Heart right ventricle (tissue), 16 donors: ENCODE data around the gene MRGPRF. TPM values are rescaled to one million over a fixed set of nuclear protein-coding genes. Genes with fewer than 3 reads are reported as not detected.

Experiments
- ATAC-seq, 8 donors: fragments of 200-7000 bp; cut with Tn5 transposase; one replicate each; pipeline ENCODE4 v1.9.1; 2020; ENCODE audit warnings: mild to moderate bottlenecking in 8 of 8, moderate library complexity in 8 of 8, moderate number of reproducible peaks in 1 of 8
- DNase-seq, 2 donors: peaks; one replicate each; pipeline ENCODE4 v3.0.0-alpha.2; 2020
- H3K27ac ChIP-seq, 10 donors: fragments of 200-600 bp; sonication (generic) in 2 of 10; one replicate each; pipeline versions ENCODE4 v1.5.0 to v1.8.0; 2020 to 2022; ENCODE audit warnings: mild to moderate bottlenecking in 3 of 10
- H3K27me3 ChIP-seq, 7 donors: fragments of 200-600 bp; one replicate each; pipeline ENCODE4 v1.8.0; 2021 to 2022; ENCODE audit warnings: mild to moderate bottlenecking in 2 of 7
- H3K36me3 ChIP-seq, 9 donors: fragments of 200-600 bp; sonication (generic) in 1 of 9; one replicate each; pipeline versions ENCODE4 v1.5.0 to v1.8.0; 2020 to 2022; ENCODE audit warnings: mild to moderate bottlenecking in 2 of 9
- H3K4me1 ChIP-seq, 9 donors: fragments of 200-600 bp; sonication (generic) in 1 of 9; one replicate each; pipeline versions ENCODE4 v1.5.0 to v1.8.0; 2020 to 2022; ENCODE audit warnings: mild to moderate bottlenecking in 4 of 9
- H3K4me3 ChIP-seq, 10 donors: fragments of 200-600 bp; sonication (generic) in 2 of 10; one replicate each; pipeline versions ENCODE4 v1.5.0 to v1.8.0; 2020 to 2022; ENCODE audit warnings: mild to moderate bottlenecking in 7 of 10, moderate library complexity in 2 of 10
- H3K9me3 ChIP-seq, 11 donors: fragments of 200-600 bp in 10 of 11; sonication (generic) in 2 of 11; one replicate each; pipeline versions ENCODE4 v1.5.0 to v1.8.0; 2013 to 2022; ENCODE audit warnings: mild to moderate bottlenecking in 2 of 11, control low read depth in 1 of 11, moderate library complexity in 1 of 11
- WGBS, 2 donors: extraction: QIAGEN DNeasy Blood & Tissue Kit; methylation state at CpG; one replicate each; pipeline ENCODE4 v1.1.7; 2013; ENCODE audit warnings: inconsistent platforms in 1 of 2; 5-methylcytosine and 5-hydroxymethylcytosine counted together
- intact Hi-C, 10 donors: fragments of 100-400 bp; cut with DNase I; formaldehyde crosslinking; loops; one replicate each; pipeline versions ENCODE4 v1.11.1 to v1.14.2; 2022
- polyA plus RNA-seq, 2 donors: library from polyadenylated mRNA; stranded (reverse); fragments of 200-250 nt; gene quantifications; one replicate each; pipeline ENCODE4 v1.2.3, GENCODE V29; 2013
- total RNA-seq, 10 donors: library from RNA; stranded (reverse); fragmentation: NEBNext Ultra II Directional in 3 of 10; extraction: Animal tissue kit (Norgen Biotek cat#: 25700) in 3 of 10; gene quantifications; one replicate each; pipeline versions ENCODE4 v1.2.1 to v1.2.4, GENCODE V29; 2021 to 2023
- TF ChIP-seq, protein P1 (sequence below), 9 donors: fragments of 200-600 bp; sonication (generic) in 2 of 9; IDR thresholded peaks; one replicate each; pipeline versions ENCODE4 v1.5.0 to v1.8.0; 2021 to 2022; ENCODE audit warnings: antibody characterized with exemption in 9 of 9, mild to moderate bottlenecking in 5 of 9, moderate library complexity in 1 of 9
- donor health status: Arrhythmogenic right ventricular cardiomyopathy.
- donor health status: ischemic (EF 13 %, LVEDD 7.1; RV severe dilation, severe dysfunction).
- donor health status: healthy with polysubstance abuse.
- donor health status: DM: no; HTN: yes; CAD: no.
- donor health status: DM: no; HTN: no; CAD: no.
- donor health status: ischemic (EF 25% LVEDD 6.9; RV normal size, moderate dysfunction).
- donor health status: ischemic (EF 25% LVEDD 5.7; RV mildly dilated, moderate dysfunction).
- donor health status: healthy.
- donor health status: DM: yes; HTN: yes; CAD: no.
- donor health status: Ischemic cardiomyopathy.
- donor health status: ischemic (EF 35%, LVEDD 5.7; RV mildly dilated, moderate dysfunction).
- donor health status: nonischemic (EF 11% LVEDD 7.7; RV severe dilation, severe dysfunction).
- donor health status: DM: yes; HTN: yes; CAD: no.
- donor health status: PGD.
- donor health status: ischemic (EF 29% LVEDD 5.4; RV normal size, mild dysfunction).
- donor health status: nonischemic (EF 23%, LVEDD 6.1; RV moderate dilation, normal function).

Gene MRGPRF
- total and polyA plus RNA-seq, 12 donors: 0.98 to 10.7 (median 2.4) TPM

DNA sequence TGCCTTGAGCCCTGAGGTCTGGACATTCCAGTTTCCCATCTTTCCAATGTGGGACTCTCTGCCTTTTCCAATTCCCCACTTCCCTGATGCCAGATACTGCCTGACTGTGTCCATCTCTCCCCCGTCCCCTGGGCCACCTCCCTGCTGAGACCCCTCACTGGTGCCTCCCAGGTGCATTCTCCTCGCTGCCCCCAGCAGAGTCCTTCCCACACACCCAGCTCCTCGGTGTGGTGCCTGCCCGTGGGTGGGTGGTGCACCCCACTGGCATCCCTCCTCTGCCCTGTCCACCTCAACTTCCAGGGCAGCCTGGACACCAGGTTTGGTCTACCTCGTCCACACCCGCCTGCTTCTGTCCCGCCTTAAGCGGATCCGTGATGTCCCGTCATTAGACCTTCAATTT is 4.9 kb upstream of the MRGPRF start:
- 90 to 93% methylated on average over 10 of the region's 10 CpGs for WGBS, 2 donors
- no peaks in the 10 kb centered on the region for H3K9me3 ChIP-seq
- peaks cover 0 to 23% (median 14%) of the 10 kb centered on the region in 9 donors for H3K4me1 ChIP-seq
- H3K27me3 ChIP-seq: peaks cover 0 to 23% (median 13%) of the 10 kb centered on the region in 7 donors
- no peak for ATAC-seq
- no peak for DNase-seq
- H3K27ac ChIP-seq: no peak overlapping the region
- H3K36me3 ChIP-seq: no peaks in the 10 kb centered on the region
- intact Hi-C loops: no loop called here
- no peak overlapping the region for H3K4me3 ChIP-seq
- TF ChIP-seq, protein P1, sequence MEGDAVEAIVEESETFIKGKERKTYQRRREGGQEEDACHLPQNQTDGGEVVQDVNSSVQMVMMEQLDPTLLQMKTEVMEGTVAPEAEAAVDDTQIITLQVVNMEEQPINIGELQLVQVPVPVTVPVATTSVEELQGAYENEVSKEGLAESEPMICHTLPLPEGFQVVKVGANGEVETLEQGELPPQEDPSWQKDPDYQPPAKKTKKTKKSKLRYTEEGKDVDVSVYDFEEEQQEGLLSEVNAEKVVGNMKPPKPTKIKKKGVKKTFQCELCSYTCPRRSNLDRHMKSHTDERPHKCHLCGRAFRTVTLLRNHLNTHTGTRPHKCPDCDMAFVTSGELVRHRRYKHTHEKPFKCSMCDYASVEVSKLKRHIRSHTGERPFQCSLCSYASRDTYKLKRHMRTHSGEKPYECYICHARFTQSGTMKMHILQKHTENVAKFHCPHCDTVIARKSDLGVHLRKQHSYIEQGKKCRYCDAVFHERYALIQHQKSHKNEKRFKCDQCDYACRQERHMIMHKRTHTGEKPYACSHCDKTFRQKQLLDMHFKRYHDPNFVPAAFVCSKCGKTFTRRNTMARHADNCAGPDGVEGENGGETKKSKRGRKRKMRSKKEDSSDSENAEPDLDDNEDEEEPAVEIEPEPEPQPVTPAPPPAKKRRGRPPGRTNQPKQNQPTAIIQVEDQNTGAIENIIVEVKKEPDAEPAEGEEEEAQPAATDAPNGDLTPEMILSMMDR (IDR thresholded peaks at IDR 0.05): no peak

DNA sequence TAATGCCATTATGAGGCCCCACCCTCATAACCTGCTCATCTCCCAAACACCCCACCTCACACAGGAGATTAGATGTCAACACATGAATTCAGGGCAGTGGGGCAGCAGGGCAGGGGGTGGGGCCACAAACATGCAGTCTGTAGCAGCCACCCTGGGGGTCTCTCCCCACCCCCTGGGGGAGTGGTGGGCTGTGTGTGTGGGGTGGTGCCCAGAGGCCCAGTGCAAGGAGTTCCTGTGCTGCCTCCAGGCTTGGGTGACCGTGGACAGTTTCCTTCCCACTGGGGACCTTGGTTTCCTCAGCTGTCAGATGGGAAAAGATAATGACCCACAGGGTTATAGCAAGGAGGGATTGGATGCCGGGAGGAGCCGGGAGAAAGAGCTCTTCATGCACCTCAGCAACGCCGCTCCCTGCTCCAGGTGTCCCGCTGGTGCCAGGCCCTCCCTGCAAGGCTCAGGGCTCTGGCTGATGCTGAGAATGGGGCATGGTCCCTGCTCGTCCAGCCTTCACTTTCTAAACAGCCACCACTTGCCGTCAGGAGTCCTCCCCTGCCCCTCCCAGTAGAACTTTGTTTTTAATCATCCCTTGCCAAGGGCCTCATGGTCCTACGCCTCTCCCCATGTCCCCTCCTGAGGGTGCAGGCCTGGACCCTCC is 2.0 kb upstream of the MRGPRF start:
- Histone ChIP-seq H3K4me1 (peaks cover 5 to 47% (median 32%) of the 10 kb centered on the region in 9 donors), H3K27ac (peak overlapping the region in 8 of 10 donors; percentile 76 to 86 (median 80)), H3K36me3 (no peaks in the 10 kb centered on the region), H3K27me3 (peaks cover 0 to 52% (median 35%) of the 10 kb centered on the region in 7 donors), H3K4me3 (no peak overlapping the region), H3K9me3 (no peaks in the 10 kb centered on the region)
- ATAC-seq (no peak), DNase-seq (no peak)
- intact Hi-C loops: no loop called here
- TF ChIP-seq, protein P1 (IDR thresholded peaks at IDR 0.05): no peak
- 85 to 90% methylated on average over 9 of the region's 9 CpGs for WGBS, 2 donors

DNA sequence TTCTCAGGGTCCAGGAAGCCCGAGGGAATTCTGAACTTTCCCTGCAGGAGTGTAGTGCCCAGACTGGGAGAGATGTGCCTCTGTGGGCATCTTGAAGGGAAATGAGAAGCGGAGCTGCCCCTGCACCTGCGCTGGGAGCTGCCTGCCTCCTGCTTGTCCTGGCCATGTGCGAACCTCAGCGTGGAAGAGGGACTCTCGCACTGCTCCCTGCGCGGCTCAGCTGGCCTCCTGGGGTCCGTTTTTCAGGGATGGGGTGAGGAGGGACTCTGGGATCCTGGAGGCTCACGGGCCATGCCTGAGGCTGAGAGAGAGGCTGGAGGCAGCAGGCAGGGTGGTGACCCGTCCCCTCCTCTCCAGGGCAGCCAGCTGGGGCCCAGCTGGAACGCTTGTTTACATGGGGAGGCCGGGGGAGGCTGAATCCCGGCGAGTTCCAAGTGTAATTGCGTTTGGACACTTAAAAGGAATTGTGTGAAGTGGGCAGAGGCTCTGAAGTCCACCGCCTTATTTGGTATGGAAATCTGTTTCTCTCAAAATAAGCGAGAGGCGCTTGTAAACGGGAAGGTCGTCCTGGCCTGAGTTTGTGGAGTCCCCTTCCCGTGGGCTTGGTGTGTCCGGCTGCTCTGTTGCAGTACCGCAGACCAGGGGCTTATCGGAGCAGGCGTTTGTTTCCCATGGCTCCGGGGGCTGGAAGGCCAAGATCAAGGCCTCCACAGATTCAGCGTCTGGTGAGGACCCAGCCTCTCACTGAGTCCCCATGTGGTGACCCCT is 1.2 kb upstream of the MRGPRF start:
- DNase-seq (peak; percentile 61 to 80), ATAC-seq (peak in 7 of 8 donors; percentile 41 to 69 (median 60))
- H3K4me1 ChIP-seq: peaks cover 5 to 54% (median 34%) of the 10 kb centered on the region in 9 donors
- H3K27me3 ChIP-seq: peaks cover 0 to 54% (median 35%) of the 10 kb centered on the region in 7 donors
- TF ChIP-seq, protein P1 (IDR thresholded peaks at IDR 0.05): no peak
- no peaks in the 10 kb centered on the region for H3K36me3 ChIP-seq
- peak overlapping the region in 9 of 10 donors; percentile 72 to 86 (median 80) for H3K27ac ChIP-seq
- 49 to 54% methylated on average over 28 of the region's 28 CpGs for WGBS, 2 donors
- peak overlapping the region in 7 of 10 donors; percentile 41 to 55 (median 53) for H3K4me3 ChIP-seq
- intact Hi-C loops: no loop called here
- no peaks in the 10 kb centered on the region for H3K9me3 ChIP-seq

DNA sequence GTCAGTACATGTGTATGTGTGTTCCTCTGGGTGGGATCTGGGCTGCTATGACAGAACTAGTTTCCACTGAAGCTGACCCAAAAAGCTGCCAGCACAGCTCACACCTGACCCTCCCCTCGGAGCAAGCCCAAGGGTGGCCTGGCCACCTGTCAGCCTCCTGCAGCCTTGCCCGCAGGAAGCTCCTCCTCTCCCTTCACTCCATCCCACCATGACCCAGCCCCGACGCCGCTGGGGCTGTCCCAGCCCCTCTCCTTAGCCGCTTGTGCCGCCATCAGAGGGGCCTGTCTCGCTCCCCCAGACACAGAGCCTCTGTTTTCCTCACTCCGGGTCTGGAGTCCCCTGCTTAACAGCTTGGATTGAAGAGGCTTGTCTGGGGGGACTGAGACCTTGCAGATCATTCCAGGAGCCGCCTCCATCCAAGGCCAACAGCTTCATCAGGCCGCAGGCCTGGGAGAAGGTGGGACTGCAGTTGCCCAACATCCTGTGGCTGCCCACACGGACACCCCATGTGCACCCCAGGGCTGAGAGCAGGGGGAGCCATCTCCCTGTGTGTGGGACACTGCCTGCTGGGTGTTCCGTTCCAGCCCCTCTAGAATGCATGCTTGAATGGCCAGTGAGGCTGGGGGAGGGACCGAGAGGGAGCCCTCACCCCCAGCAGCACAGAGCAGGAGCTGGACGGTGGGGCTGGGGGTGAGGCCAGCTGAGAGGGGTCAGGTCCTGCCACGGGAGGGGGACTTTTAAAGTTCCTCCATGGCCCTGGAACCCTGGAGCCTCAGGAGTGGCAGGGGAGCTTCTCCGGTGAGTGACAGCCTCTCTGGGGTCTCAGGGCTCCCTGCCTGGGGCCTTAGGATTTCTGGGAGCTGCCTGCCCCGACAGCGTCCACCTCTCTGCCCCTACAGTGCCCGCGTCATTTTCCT is 696 bp downstream of the MRGPRF start:
- Histone ChIP-seq H3K27me3 (peaks cover 0 to 54% (median 35%) of the 10 kb centered on the region in 7 donors), H3K4me1 (peaks cover 5 to 69% (median 45%) of the 10 kb centered on the region in 9 donors), H3K4me3 (peak overlapping the region; percentile 10 to 55 (median 51)), H3K36me3 (no peaks in the 10 kb centered on the region), H3K9me3 (no peaks in the 10 kb centered on the region), H3K27ac (peak overlapping the region; percentile 35 to 86 (median 78))
- TF ChIP-seq, protein P1 (IDR thresholded peaks at IDR 0.05): no peak
- 54 to 60% methylated on average over 19 to 21 of the region's 21 CpGs for WGBS, 2 donors
- DNase-seq (no peak), ATAC-seq (no peak)
- intact Hi-C loops: no loop called here
